Vagina (tissue), 2 donors: ENCODE results near the gene F7. TPM values are rescaled to one million over a fixed set of nuclear protein-coding genes. Genes with fewer than 3 reads are reported as not detected.

Experiments
- DNase-seq, 2 donors: peaks; one replicate each; pipeline ENCODE4 v3.0.0-alpha.2; 2017; ENCODE audit errors: extremely low spot score in 2 of 2
- H3K27ac ChIP-seq: fragments of 200-600 bp; sonication (generic); one replicate; pipeline ENCODE4 v1.5.1; 2019
- H3K27me3 ChIP-seq: fragments of 200-600 bp; sonication (generic); one replicate; pipeline ENCODE4 v1.5.1; 2019
- H3K36me3 ChIP-seq, 2 donors: fragments of 200-600 bp; sonication (generic); one replicate each; pipeline ENCODE4 v1.5.1; 2017 to 2019
- H3K4me1 ChIP-seq: fragments of 200-600 bp; sonication (generic); one replicate; pipeline ENCODE4 v1.5.1; 2019
- H3K4me3 ChIP-seq, 2 donors: fragments of 200-600 bp; sonication (generic); 1 replicate in 1 of 2; 2 replicates in 1 of 2; pipeline ENCODE4 v1.5.1; 2016 to 2019
- H3K9me3 ChIP-seq: fragments of 200-600 bp; sonication (generic); one replicate; pipeline ENCODE4 v1.5.1; 2019
- CTCF ChIP-seq, 3 experiments: fragments of 450-650 bp in 2 of 3; fragments of 200-600 bp in 1 of 3; sonication (generic) in 1 of 3; IDR thresholded peaks; one replicate each; pipeline ENCODE4 v1.5.1; 2017 to 2019; ENCODE audit warnings: antibody characterized with exemption in 3 of 3, mild to moderate bottlenecking in 2 of 3, moderate library complexity in 2 of 3
- POLR2A ChIP-seq, 2 donors: fragments of 450-650 bp; IDR thresholded peaks; one replicate each; pipeline ENCODE4 v1.6.1; 2017; ENCODE audit warnings: antibody characterized with exemption in 2 of 2, mild to moderate bottlenecking in 2 of 2, moderate library complexity in 2 of 2
- POLR2AphosphoS5 ChIP-seq, 2 donors: sonication (generic); formaldehyde crosslinking; IDR thresholded peaks; one replicate each; pipeline ENCODE4 v1.9.0; 2017; ENCODE audit warnings: antibody characterized with exemption in 2 of 2, mild to moderate bottlenecking in 2 of 2, low read depth in 1 of 2; ENCODE audit not compliant: insufficient read depth in 1 of 2
- intact Hi-C: fragments of 100-400 bp; cut with DNase I; formaldehyde crosslinking; loops from one replicate; pipeline ENCODE4 v1.15.1; 2023
- total RNA-seq: library from RNA; depleted of rRNA; stranded (reverse); fragments of >200 nt; gene quantifications from one replicate; pipeline ENCODE4 v1.2.3, GENCODE V29; 2016

The F7 gene
- total RNA-seq, 1 donor from 2014 or later = not detected

- Histone ChIP-seq H3K4me3 (no peak overlapping the region), H3K4me1 (no peaks in the 10 kb centered on the region), H3K36me3 (peaks cover 0 to 2% of the 10 kb centered on the region in 2 donors), H3K9me3 (no peaks in the 10 kb centered on the region), H3K27me3 (no peaks in the 10 kb centered on the region), H3K27ac (no peak overlapping the region)
- intact Hi-C loops = no loop called here
- no peak for TF ChIP-seq CTCF (IDR thresholded peaks at IDR 0.05)
- TF ChIP-seq POLR2A (IDR thresholded peaks at IDR 0.05) = no peak
- no peak for TF ChIP-seq POLR2AphosphoS5 (IDR thresholded peaks at IDR 0.05; ENCODE audit: insufficient read depth in 1 of 2, low read depth in 1 of 2)
- DNase-seq = no peak
Observed at GRCh38 chr13:113135281-113135760, 29.7 kb downstream of the F7 start.

GRCh38 chr13:113137691-113138298 lies 32.2 kb downstream of the F7 start:
- H3K27ac ChIP-seq = no peak overlapping the region
- TF ChIP-seq CTCF (IDR thresholded peaks at IDR 0.05) (no peak), POLR2AphosphoS5 (IDR thresholded peaks at IDR 0.05; ENCODE audit: insufficient read depth in 1 of 2, low read depth in 1 of 2) (no peak), POLR2A (IDR thresholded peaks at IDR 0.05) (no peak)
- H3K4me1 ChIP-seq = no peaks in the 10 kb centered on the region
- intact Hi-C loops = no loop called here
- no peak overlapping the region for H3K4me3 ChIP-seq
- H3K27me3 ChIP-seq = no peaks in the 10 kb centered on the region
- H3K9me3 ChIP-seq = no peaks in the 10 kb centered on the region
- DNase-seq = no peak
- peaks cover 0 to 7% of the 10 kb centered on the region in 2 donors for H3K36me3 ChIP-seq

- H3K27me3 ChIP-seq = no peaks in the 10 kb centered on the region
- no peaks in the 10 kb centered on the region for H3K4me1 ChIP-seq
- no peak for DNase-seq
- H3K36me3 ChIP-seq = peaks cover 0 to 7% of the 10 kb centered on the region in 2 donors
- H3K9me3 ChIP-seq = no peaks in the 10 kb centered on the region
- H3K4me3 ChIP-seq = no peak overlapping the region
- intact Hi-C loops = no loop called here
- TF ChIP-seq POLR2A (IDR thresholded peaks at IDR 0.05) (no peak), POLR2AphosphoS5 (IDR thresholded peaks at IDR 0.05; ENCODE audit: insufficient read depth in 1 of 2, low read depth in 1 of 2) (no peak), CTCF (IDR thresholded peaks at IDR 0.05) (no peak)
- no peak overlapping the region for H3K27ac ChIP-seq
Observed at GRCh38 chr13:113138792-113139551, 33.4 kb downstream of the F7 start.

GRCh38 chr13:113139577-113139976 lies 34.0 kb downstream of the F7 start:
- TF ChIP-seq POLR2AphosphoS5 (IDR thresholded peaks at IDR 0.05; ENCODE audit: insufficient read depth in 1 of 2, low read depth in 1 of 2) (no peak), CTCF (IDR thresholded peaks at IDR 0.05) (no peak), POLR2A (IDR thresholded peaks at IDR 0.05) (no peak)
- Histone ChIP-seq H3K27me3 (no peaks in the 10 kb centered on the region), H3K4me1 (no peaks in the 10 kb centered on the region), H3K9me3 (no peaks in the 10 kb centered on the region), H3K27ac (no peak overlapping the region), H3K36me3 (peaks cover 0 to 7% of the 10 kb centered on the region in 2 donors), H3K4me3 (no peak overlapping the region)
- DNase-seq = no peak
- intact Hi-C loops = no loop called here
